Measurements from ENCODE around the gene ENTPD8. TPM values are rescaled to one million over a fixed set of nuclear protein-coding genes. Genes with fewer than 3 reads are reported as not detected.

Gene ENTPD8
- total RNA-seq, 2 experiments from 2014 or later: not detected

GRCh38 chr9:137423514-137424291 lies 17.5 kb downstream of the ENTPD8 start:
- H3K4me1 ChIP-seq (ENCODE audit: insufficient read depth, low read length, poor library complexity, severe bottlenecking): peaks cover 13% of the 10 kb centered on the region
- POLR2A ChIA-PET: no interaction called here
- BruUV-seq (replicated peaks): no TSS peak

GRCh38 chr9:137422604-137423513 lies 18.3 kb downstream of the ENTPD8 start, which contains the start of the genes EXD3 and NOXA1:
Gene EXD3, minus strand, starts transcription at chr9:137423162. Its CDS starts 27,805 bp downstream, at chr9:137395357.
Gene NOXA1, plus strand, starts transcription at chr9:137423393. Its CDS starts 137 bp downstream, at chr9:137423530.
- Histone ChIP-seq H3K79me2 (ENCODE audit: insufficient read depth, low read depth, low read length) (peaks cover 25% of the 10 kb centered on the region; the same call in 1 of the 2 replicates), H3K36me3 (ENCODE audit: insufficient read depth, low read length) (no peaks in the 10 kb centered on the region), H4K20me1 (ENCODE audit: insufficient read depth, low read length) (no peaks in the 10 kb centered on the region), H3K9me2 (ENCODE audit: insufficient read depth, low read length) (no peaks in the 10 kb centered on the region), H3K9me3 (ENCODE audit: low read length) (no peaks in the 10 kb centered on the region), H3K4me2 (ENCODE audit: low read length) (peak within 1 kb of the TSS; percentile 98), H2AFZ (ENCODE audit: low read length) (peak within 1 kb of the TSS; percentile 75), H3K4me3 (ENCODE audit: low read depth, low read length, poor library complexity, severe bottlenecking) (peak within 1 kb of the TSS; percentile 84), H3K4me1 (ENCODE audit: insufficient read depth, low read length, poor library complexity, severe bottlenecking) (peaks cover 17% of the 10 kb centered on the region), H3K27ac (ENCODE audit: low read depth, low read length, poor library complexity, severe bottlenecking) (peak within 1 kb of the TSS; percentile 36)
- ChIA-PET POLR2A (interaction anchor here (0.6 to 1.1 kb wide), 3 partner anchors 9 to 120 kb away, joined by 3 read pairs; partner anchors contain the start of gene NRARP), CTCF (ENCODE audit: unreplicated experiment) (interaction anchor here (0.6 kb wide), 1 partner anchor 112 kb away, joined by 4 read pairs; no protein-coding TSS in a partner anchor)
- peak; percentile 96 for DNase-seq (ENCODE audit: low spot score)
- intact Hi-C loops (cut with micrococcal nuclease; ENCODE audit: unreplicated experiment): no loop called here
- BruUV-seq (replicated peaks): no TSS peak
- TF ChIP-seq CTCF (conservative IDR thresholded peaks at IDR 0.05; ENCODE audit: low read length) (peak; percentile 66; the same call in 1 of the 2 replicates), EZH2phosphoT487 (IDR thresholded peaks at IDR 0.05; ENCODE audit: borderline replicate concordance, low read depth, low read length) (no peak)

More at GRCh38 chr9:137423514-137424291, 17.5 kb downstream of the ENTPD8 start:
- intact Hi-C loops (cut with micrococcal nuclease; ENCODE audit: unreplicated experiment): no loop called here
- H3K4me2 ChIP-seq (ENCODE audit: low read length): no peak overlapping the region
- H2AFZ ChIP-seq (ENCODE audit: low read length): no peak overlapping the region
- H3K79me2 ChIP-seq (ENCODE audit: insufficient read depth, low read depth, low read length): peaks cover 19% of the 10 kb centered on the region; the same call in 1 of the 2 replicates
- CTCF ChIA-PET (ENCODE audit: unreplicated experiment): no interaction called here
- TF ChIP-seq EZH2phosphoT487 (IDR thresholded peaks at IDR 0.05; ENCODE audit: borderline replicate concordance, low read depth, low read length) (no peak), CTCF (conservative IDR thresholded peaks at IDR 0.05; ENCODE audit: low read length) (no peak)
- H4K20me1 ChIP-seq (ENCODE audit: insufficient read depth, low read length): no peaks in the 10 kb centered on the region
- no peaks in the 10 kb centered on the region for H3K9me3 ChIP-seq (ENCODE audit: low read length)
- no peak overlapping the region for H3K27ac ChIP-seq (ENCODE audit: low read depth, low read length, poor library complexity, severe bottlenecking)
- DNase-seq (ENCODE audit: low spot score): no peak
- H3K9me2 ChIP-seq (ENCODE audit: insufficient read depth, low read length): no peaks in the 10 kb centered on the region
- H3K4me3 ChIP-seq (ENCODE audit: low read depth, low read length, poor library complexity, severe bottlenecking): no peak overlapping the region
- H3K36me3 ChIP-seq (ENCODE audit: insufficient read depth, low read length): no peaks in the 10 kb centered on the region
